GM18861 (cell line): ENCODE results near the gene CLINT1.
A peak's percentile ranks its signal among the peaks of the same experiment; 100 is the strongest.
"Not testable (repeated sequence)": the region's sequence is repeated elsewhere in the genome, so short reads cannot be mapped to it uniquely, and the experiment has no call there.

ENCODE experiments used
- ATAC-seq: cut with Tn5 transposase; IDR thresholded peaks from one replicate; pipeline ENCODE4 v1.9.1; 2021; ENCODE audit not compliant: unreplicated experiment

CLINT1 gene

GRCh38 chr5:157864067-157864466 is 5.1 kb upstream of the CLINT1 start:
- no peak for ATAC-seq

DNA sequence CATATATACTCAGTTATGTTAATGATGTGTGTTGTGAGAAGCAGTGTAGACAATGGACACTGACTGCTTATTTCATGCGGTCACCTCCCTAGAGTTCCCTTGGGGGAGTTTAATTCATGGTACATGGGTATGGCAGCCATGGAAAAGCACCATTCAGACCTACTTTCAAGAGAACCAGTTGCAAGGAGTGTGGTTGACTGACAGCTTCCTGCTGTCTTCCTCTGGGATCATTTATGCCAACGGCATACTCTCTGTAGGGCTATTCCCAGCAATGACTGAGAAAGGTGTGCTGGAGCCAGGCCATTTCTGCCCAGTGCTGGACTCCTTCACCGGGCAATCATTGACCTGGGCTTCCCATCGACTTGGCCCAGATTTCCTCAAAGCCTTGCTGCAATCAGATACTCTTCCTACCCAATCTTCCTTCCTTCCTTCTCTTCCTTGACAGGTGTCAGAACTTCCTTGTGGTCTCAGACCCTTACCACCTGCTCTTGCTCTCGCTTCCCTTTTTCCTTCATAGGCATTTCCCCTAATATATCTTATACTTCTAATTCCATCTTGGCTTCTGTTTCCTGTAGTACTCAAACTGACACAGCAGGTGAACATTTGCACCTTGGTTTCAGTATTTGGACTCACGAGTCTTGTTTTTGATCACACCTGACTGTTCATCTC is 3.4 kb upstream of the CLINT1 start:
- no peak for ATAC-seq

- peak; percentile 58 for ATAC-seq
Observed at GRCh38 chr5:157860898-157861890, 2.2 kb upstream of the CLINT1 start.

DNA sequence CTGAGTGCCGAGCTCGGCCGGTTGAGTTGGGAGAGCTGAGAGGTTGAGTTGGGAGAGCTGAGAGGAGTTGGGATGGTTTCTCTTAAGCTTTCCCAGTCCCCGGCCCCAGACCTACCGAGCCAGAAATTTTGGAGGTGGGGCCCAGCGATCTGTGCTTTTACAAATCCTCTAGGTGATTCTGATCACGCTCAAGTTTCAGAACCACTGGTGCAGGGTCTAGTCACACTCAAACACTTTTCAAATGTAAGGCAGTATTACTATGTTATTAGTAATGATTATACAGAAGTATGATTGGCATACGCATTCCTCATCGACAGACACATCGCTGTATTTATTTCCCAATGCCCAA is 256 bp upstream of the CLINT1 start:
- ATAC-seq, result no peak

DNA sequence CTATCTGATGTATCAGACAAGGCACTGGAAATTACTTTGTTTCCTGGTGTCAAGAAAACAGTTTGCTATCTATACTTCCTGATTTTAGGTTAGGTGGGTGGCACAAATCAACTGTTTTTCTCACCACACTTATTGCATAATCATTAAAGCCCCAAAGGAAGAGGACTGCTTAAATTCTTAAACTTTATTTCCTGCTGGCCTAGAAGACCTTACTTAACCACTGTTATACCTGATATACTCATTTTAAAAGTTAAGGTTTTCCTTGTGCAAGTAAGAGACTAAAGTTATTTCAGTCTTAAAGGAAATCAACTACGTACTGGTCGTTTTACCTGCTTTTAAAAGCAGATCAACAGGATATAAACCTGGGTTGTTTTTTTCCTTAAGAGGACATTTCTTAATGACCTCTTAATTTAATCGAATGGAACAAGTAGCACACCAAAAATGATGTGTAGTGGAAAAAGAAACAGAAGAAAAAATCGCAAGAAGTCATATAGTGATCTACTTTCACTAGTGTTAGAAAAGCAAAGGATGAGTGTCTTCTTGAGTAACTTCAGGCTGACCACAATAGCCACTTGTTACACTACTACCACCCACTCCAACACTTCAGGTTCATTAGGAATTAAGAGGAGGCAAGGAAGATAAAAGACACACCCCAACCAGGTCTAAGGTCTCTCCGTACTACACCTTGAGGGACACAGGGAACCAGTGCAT is 974 bp downstream of the CLINT1 start:
- ATAC-seq, result no peak

- no peak for ATAC-seq
Observed at GRCh38 chr5:157855404-157855994, 3.4 kb downstream of the CLINT1 start.

DNA sequence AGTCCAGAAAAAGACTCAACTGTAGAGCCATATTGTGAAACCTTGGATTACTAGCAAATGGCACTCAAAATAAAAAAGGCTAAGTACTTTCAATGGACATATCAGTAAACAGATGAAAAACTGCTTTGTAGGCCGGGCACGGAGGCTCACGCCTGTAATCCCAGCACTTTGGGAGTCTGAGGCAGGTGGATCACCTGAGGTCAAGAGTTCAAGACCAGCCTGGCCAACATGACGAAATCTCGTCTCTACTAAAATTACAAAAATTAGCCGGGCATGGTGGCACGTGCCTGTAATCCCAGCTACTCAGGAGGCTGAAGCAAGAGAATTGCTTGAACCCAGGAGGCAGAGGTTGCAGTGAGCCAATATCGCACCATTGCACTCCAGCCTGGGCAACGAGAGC is 5.6 kb downstream of the CLINT1 start:
- ATAC-seq, result not testable (repeated sequence)

DNA sequence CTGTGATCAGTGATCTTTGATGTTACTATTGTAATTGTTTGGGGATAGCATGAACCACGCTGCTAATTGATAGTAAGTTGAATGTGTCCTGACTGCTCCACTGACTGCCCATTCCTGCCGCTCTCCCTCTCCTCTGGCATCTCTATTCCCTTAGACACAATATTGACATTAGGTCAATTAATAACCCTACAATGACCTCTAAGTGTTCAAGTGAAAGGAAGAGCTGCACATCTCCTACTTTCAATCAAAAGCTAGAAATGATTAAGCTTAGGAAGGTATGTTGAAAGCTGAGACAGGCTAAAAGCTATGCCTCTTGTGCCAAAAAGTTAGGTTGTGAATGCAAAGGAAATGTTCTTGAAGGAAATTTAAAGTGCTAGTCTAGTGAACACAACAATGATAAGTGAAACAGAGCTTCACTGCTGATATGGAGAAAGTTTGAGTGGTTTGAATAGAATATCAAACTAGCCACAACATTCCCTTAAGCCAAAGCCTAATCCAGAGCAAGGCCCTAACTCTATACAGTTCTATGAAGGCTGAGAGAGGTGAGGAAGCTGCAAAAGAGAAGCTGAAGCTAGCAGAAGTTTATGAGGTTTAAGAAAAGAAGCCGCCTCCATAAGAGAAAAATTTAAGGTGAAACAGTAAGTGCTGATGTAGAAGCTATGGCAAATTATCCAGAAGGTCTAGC is 12.9 kb downstream of the CLINT1 start:
- ATAC-seq, result no peak

GRCh38 chr5:157842787-157843186 is 16.2 kb downstream of the CLINT1 start:
- ATAC-seq, result no peak

- no peak for ATAC-seq
Observed at GRCh38 chr5:157842185-157842584, 16.8 kb downstream of the CLINT1 start.

GRCh38 chr5:157839157-157839795 is 19.7 kb downstream of the CLINT1 start:
- no peak for ATAC-seq

GRCh38 chr5:157836121-157836753 is 22.7 kb downstream of the CLINT1 start:
- ATAC-seq, result no peak

DNA sequence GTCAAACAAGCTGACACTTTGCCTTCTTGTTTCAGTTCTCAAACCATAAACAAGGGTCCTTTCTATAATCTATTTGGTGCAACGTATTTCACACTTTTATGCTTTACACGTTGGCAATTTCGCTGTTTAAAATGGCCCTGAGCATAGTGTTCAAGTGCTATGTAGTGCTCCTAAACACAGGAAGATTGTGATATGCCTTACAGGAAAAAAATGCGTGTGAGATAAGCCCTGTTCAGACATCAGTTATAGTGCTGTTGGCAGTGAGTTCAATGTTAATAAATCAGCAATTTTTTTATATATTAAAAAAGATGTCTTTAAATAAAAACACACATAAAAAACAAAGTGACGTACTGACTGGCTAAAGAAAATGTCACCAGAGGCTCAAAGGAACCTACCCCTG is 23.9 kb downstream of the CLINT1 start:
- no peak for ATAC-seq

DNA sequence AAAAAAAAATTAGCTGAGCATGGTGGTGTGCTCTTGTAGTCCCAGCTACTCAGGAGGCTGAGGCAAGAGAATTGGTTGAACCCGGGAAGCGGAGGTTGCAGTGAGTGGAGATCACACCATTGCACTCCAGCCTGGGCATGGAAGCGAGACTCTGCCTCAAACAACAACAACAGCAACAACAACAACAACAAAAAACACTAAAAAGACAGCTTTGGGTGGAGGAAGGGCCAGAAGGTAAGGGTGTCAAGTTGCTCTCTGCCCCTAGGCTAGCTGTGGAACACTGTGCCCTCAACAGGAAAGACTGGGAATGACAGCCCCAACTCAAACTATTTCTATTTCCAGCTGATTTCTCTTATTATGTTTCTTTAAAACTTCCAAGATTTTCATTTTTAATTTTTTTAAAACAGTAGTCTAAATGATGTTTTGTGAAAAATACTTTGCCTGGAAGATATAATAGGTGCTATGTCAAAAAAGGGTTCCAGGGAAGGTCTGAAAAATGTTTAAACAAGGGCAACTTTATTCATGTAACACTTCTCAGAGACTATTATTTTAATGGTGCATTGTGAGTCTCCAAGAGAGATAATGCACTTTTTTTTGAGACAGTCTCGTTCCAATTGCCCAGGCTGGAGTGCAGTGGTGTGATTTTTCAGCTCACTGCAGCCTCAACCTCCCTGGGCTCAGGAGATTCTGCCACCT is 29.9 kb downstream of the CLINT1 start:
- no peak for ATAC-seq

DNA sequence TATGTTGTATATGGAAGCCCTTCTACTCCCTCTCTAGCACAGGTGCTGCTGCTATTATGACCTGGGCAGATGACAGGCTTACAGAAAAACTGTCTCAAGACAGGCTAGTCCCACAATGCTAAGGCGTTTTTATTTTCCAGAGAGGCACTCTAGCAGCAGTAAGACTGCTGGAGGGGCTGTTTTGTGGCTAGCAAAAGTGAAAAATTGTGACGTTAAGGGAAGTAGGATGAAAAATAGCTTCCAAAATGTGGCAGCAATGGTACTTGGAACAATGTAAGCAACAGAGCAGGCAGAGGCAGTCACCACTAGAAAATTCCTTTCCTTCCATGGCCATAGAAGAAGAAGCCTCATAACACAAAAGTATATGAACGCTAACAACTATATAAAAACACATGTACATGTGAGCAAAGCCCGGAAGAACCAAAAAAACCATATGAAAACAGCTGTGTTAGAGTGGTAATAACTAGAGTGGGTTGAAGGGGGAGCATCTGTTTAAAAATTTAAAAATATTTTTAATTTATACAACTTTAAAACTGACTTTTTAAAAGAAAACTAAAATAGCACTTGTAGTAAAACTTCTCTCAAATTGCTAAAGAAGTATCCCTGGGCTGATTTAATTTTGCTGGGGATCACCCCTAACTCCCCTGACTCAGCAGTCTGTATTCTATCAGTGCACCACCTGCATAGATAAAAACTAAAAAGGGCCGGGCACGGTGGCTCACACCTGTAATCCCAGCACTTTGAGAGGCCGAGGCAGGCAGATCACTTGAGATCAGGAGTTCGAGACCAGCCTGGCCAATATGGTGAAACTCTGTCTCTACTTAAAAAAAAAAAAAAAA is 30.6 kb downstream of the CLINT1 start:
- no peak for ATAC-seq

DNA sequence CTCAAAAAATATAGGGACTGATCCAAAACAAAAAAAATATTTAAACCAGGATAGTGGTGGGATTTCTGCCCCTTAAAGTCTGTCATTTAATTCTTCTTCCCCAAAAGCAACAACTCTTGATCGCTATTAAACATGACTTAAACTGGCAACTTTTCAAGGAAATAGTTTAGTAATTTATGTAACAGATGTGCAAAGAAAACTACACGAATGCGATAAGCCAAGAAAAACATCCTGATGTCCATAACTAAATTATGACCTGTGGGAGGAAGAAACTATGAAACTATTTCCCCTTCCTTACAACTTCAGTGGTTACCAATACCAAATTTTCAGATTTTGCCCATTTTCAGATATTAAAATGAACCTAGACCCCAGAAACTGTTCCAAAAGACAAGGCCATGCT is 31.5 kb downstream of the CLINT1 start:
- no peak for ATAC-seq

- ATAC-seq, result no peak
Observed at GRCh38 chr5:157823655-157824054, 35.3 kb downstream of the CLINT1 start.
